H1 (cell line): ENCODE data around the gene TRAPPC2L. TPM values are rescaled to one million over a fixed set of nuclear protein-coding genes. Genes with fewer than 3 reads are reported as not detected.

Experiments used
- GABPA ChIP-seq: IDR thresholded peaks from 2 replicates; pipeline ENCODE4 v1.6.1; 2011; ENCODE audit warnings: mild to moderate bottlenecking, low read length, moderate library complexity, borderline replicate concordance; ENCODE audit not compliant: insufficient read depth
- HDAC6 ChIP-seq: IDR thresholded peaks from one replicate; pipeline ENCODE4 v1.7.1; 2012; ENCODE audit warnings: low read depth, mild to moderate bottlenecking, inconsistent platforms, low read length, moderate library complexity
- NRF1 ChIP-seq: IDR thresholded peaks from 2 replicates; pipeline ENCODE4 v1.6.1; 2011; ENCODE audit warnings: mild to moderate bottlenecking, low read depth, low read length, improper control_type of control experiment
- polyA plus RNA-seq, 7 experiments: library from polyadenylated mRNA; depleted of rRNA in 3 of 7; stranded (reverse) in 5 of 7; unstranded in 2 of 7; fragments of >200 nt in 5 of 7; fragments of 200-250 nt in 2 of 7; gene quantifications; 1 replicate in 5 of 7; 2 replicates in 1 of 7; 4 replicates in 1 of 7; pipeline versions ENCODE4 v1.2.1 to v1.2.3, GENCODE V29; 2011 to 2013; ENCODE audit warnings: missing spikeins in 2 of 7, mixed read lengths in 2 of 7
- total RNA-seq: library from RNA; stranded (reverse); fragmentation: NEBNext Ultra II Directional; extraction: Animal tissue kit (Norgen Biotek cat#: 25700); gene quantifications from 2 replicates; pipeline ENCODE4 v1.2.1, GENCODE V29; 2021

Gene TRAPPC2L
- total and polyA plus RNA-seq, 2 of the 8 experiments (the other 6 are each of a cell fraction or from before 2014, with no cell fraction given), result 98.7 to 133 TPM

- no peak for TF ChIP-seq GABPA
- TF ChIP-seq NRF1, result no peak
- TF ChIP-seq HDAC6, result no peak
These were observed 18.8 kb downstream of the TRAPPC2L start (continued) for GRCh38 chr16:88875703-88876234.
